ENCODE results near the gene RPS29. TPM values are rescaled to one million over a fixed set of nuclear protein-coding genes. Genes with fewer than 3 reads are reported as not detected.
"Not testable (repeated sequence)": the region's sequence is repeated elsewhere in the genome, so short reads cannot be mapped to it uniquely, and the experiment has no call there.

Gene RPS29
- total RNA-seq: 2,056 TPM

- no peak for FAIRE-seq
- peak; percentile 73 to 91 for DNase-seq (ENCODE audit: low spot score in 2 of 2)
Measured at GRCh38 chr14:49585803-49586672, at the start of gene RPS29. TSS of gene RPS29 (minus strand) at chr14:49586380. CDS start at chr14:49586346, 34 bp downstream.

GRCh38 chr14:49634547-49635334, 48.6 kb upstream of the RPS29 start, which contains the start of gene DNAAF2:
TSS of gene DNAAF2 (minus strand) at chr14:49635244. CDS start at chr14:49635149, 95 bp downstream.
- DNase-seq (ENCODE audit: low spot score in 2 of 2) (peak in 1 of 2 donors; percentile 54), FAIRE-seq (no peak)

GRCh38 chr14:49633640-49634546, 47.7 kb upstream of the RPS29 start:
- FAIRE-seq (no peak), DNase-seq (ENCODE audit: low spot score in 2 of 2) (peak; percentile 93 to 94)

GRCh38 chr14:49623941-49624839, 38.0 kb upstream of the RPS29 start:
- FAIRE-seq: no peak
- no peak for DNase-seq (ENCODE audit: low spot score in 2 of 2)

- FAIRE-seq (no peak), DNase-seq (ENCODE audit: low spot score in 2 of 2) (no peak)
Measured at GRCh38 chr14:49623387-49623786, 37.2 kb upstream of the RPS29 start.

GRCh38 chr14:49622022-49622607, 35.9 kb upstream of the RPS29 start:
- FAIRE-seq: no peak
- DNase-seq (ENCODE audit: low spot score in 2 of 2): no peak

- no peak for FAIRE-seq
- DNase-seq (ENCODE audit: low spot score in 2 of 2): peak in 1 of 2 donors; percentile 49
Measured at GRCh38 chr14:49621114-49621881, 35.1 kb upstream of the RPS29 start.

- FAIRE-seq (no peak), DNase-seq (ENCODE audit: low spot score in 2 of 2) (peak; percentile 97)
Measured at GRCh38 chr14:49620182-49621113, 34.3 kb upstream of the RPS29 start, which contains the start of the genes MGAT2 and RPL36AL. TSS of gene MGAT2 (plus strand) at chr14:49620799. CDS start at chr14:49621269, 470 bp downstream. TSS of gene RPL36AL (minus strand) at chr14:49620626. CDS start at chr14:49619104, 1,522 bp downstream.

- FAIRE-seq: no peak
- DNase-seq (ENCODE audit: low spot score in 2 of 2): no peak
Measured at GRCh38 chr14:49619730-49620129, 33.5 kb upstream of the RPS29 start.

GRCh38 chr14:49619273-49619672, 33.1 kb upstream of the RPS29 start:
- not testable (repeated sequence) for DNase-seq (ENCODE audit: low spot score in 2 of 2); FAIRE-seq

- no peak for FAIRE-seq
- DNase-seq (ENCODE audit: low spot score in 2 of 2): no peak
Measured at GRCh38 chr14:49617852-49618519, 31.8 kb upstream of the RPS29 start.

GRCh38 chr14:49615776-49616175, 29.6 kb upstream of the RPS29 start:
- no peak for DNase-seq (ENCODE audit: low spot score in 2 of 2)
- no peak for FAIRE-seq

GRCh38 chr14:49614196-49614595, 28.0 kb upstream of the RPS29 start:
- no peak for FAIRE-seq
- no peak for DNase-seq (ENCODE audit: low spot score in 2 of 2)

- no peak for DNase-seq (ENCODE audit: low spot score in 2 of 2)
- FAIRE-seq: no peak
Measured at GRCh38 chr14:49612671-49613070, 26.5 kb upstream of the RPS29 start.

- FAIRE-seq: no peak
- DNase-seq (ENCODE audit: low spot score in 2 of 2): no peak
Measured at GRCh38 chr14:49612251-49612650, 26.1 kb upstream of the RPS29 start.

- FAIRE-seq (no peak), DNase-seq (ENCODE audit: low spot score in 2 of 2) (no peak)
Measured at GRCh38 chr14:49607583-49607982, 21.4 kb upstream of the RPS29 start.

All from frontal cortex (tissue), 4 donors.